Measurements from ENCODE around the gene CDK10. TPM values are rescaled to one million over a fixed set of nuclear protein-coding genes. Genes with fewer than 3 reads are reported as not detected.

CDK10 gene
- total and polyA plus RNA-seq, 8 donors, result 74.8 to 160 (median 105) TPM

DNA sequence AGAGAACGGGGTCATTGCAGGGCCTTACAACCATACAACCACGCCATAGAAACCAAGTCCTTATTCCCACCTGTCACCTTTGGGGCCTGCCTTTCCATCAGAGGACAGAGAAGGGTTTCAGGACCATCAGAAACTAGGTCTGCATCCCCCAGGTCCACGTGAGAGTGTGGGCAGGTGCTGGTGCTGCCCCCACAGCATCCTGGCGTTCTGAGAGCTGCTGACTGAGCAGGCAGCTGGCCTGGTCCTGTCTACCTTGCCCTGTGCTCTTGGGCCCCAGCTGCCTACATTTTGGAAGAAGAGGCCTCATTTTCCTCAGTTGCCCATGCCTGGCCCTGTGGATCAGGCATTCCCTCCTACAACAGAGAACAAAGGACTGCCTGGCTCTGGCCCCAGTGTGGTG, 56.5 kb downstream of the CDK10 start:
- H3K27me3 ChIP-seq, result no peaks in the 10 kb centered on the region
- H3K4me3 ChIP-seq, result no peak overlapping the region
- intact Hi-C loops (cut with DNase I), result loop anchor here in 1 of 2 donors (10.0 kb wide), 1 partner anchor 58 kb away; the partner anchor contains the start of gene CDK10
- H3K36me3 ChIP-seq, result peaks cover 0 to 84% of the 10 kb centered on the region in 2 donors
- no peaks in the 10 kb centered on the region for H3K9me3 ChIP-seq
- TF ChIP-seq, protein P1, sequence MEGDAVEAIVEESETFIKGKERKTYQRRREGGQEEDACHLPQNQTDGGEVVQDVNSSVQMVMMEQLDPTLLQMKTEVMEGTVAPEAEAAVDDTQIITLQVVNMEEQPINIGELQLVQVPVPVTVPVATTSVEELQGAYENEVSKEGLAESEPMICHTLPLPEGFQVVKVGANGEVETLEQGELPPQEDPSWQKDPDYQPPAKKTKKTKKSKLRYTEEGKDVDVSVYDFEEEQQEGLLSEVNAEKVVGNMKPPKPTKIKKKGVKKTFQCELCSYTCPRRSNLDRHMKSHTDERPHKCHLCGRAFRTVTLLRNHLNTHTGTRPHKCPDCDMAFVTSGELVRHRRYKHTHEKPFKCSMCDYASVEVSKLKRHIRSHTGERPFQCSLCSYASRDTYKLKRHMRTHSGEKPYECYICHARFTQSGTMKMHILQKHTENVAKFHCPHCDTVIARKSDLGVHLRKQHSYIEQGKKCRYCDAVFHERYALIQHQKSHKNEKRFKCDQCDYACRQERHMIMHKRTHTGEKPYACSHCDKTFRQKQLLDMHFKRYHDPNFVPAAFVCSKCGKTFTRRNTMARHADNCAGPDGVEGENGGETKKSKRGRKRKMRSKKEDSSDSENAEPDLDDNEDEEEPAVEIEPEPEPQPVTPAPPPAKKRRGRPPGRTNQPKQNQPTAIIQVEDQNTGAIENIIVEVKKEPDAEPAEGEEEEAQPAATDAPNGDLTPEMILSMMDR (IDR thresholded peaks at IDR 0.05), result no peak
- H3K27ac ChIP-seq, result no peak overlapping the region
- DNase-seq (no peak), ATAC-seq (no peak)
- no peaks in the 10 kb centered on the region for H3K4me1 ChIP-seq

DNA sequence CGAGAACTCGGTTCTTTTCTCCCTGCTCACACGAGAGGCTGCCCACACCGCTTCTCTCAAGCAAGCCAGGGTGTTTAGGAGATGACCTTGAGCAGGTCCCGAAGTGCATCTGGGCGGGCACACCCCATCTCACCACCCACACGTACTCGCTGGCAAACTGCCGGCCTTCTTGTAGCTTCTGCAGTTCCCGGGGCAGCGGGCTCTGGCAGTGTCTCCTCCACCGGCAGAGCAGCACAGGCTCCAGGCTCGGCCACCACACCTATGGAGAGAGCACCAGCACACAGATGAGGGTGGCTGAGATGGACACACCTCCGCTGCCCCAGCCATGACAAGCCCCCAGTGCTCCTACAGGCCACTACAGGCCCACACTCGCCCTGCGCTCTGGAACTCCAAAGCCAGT, 58.3 kb downstream of the CDK10 start:
- Histone ChIP-seq H3K36me3 (peaks cover 0 to 83% of the 10 kb centered on the region in 2 donors), H3K4me1 (peaks cover 0 to 7% of the 10 kb centered on the region in 2 donors), H3K9me3 (no peaks in the 10 kb centered on the region), H3K27me3 (no peaks in the 10 kb centered on the region), H3K4me3 (no peak overlapping the region), H3K27ac (no peak overlapping the region)
- TF ChIP-seq, protein P1 (IDR thresholded peaks at IDR 0.05), result no peak
- intact Hi-C loops (cut with DNase I), result loop anchor here in 1 of 2 donors (10.0 kb wide), 1 partner anchor 60 kb away; the partner anchor contains the start of gene CDK10
- ATAC-seq (no peak), DNase-seq (peak in 1 of 4 donors; percentile 69)

Other genes starting within 250 kb of the CDK10 start
- gene ANKRD11, start 196.1 kb upstream of the CDK10 start, total RNA-seq, result 100 to 1,000 TPM in 1 of 2 donors, 10 to 100 TPM in 1; 98.2 to 123 TPM
- 100 to 1,000 TPM in 2 of 6 donors, 10 to 100 TPM in 4; 90.7 to 120 (median 98.2) TPM for gene ANKRD11, start 196.1 kb upstream of the CDK10 start, polyA plus RNA-seq (ENCODE audit: insufficient read length in 6 of 6)
- 10 to 100 TPM; 79.3 to 79.5 TPM for gene SPG7, start 178.3 kb upstream of the CDK10 start, total RNA-seq
- gene SPG7, start 178.3 kb upstream of the CDK10 start, polyA plus RNA-seq (ENCODE audit: insufficient read length in 6 of 6), result 100 to 1,000 TPM; 113 to 148 (median 127) TPM
- 1,000 to 10,000 TPM; 1,639 to 1,736 TPM for gene RPL13, start 126.0 kb upstream of the CDK10 start, total RNA-seq
- gene RPL13, start 126.0 kb upstream of the CDK10 start, polyA plus RNA-seq (ENCODE audit: insufficient read length in 6 of 6), result 1,000 to 10,000 TPM; 2,163 to 3,194 (median 2,462) TPM
- gene CPNE7, start 110.9 kb upstream of the CDK10 start, total RNA-seq, result 1 to 10 TPM in 1 of 2 donors, under 1 TPM in 1; 0.50 to 1.3 TPM
- under 1 TPM in 5 of 6 donors, not detected in 1; 0.26 to 0.54 (median 0.35) TPM for gene CPNE7, start 110.9 kb upstream of the CDK10 start, polyA plus RNA-seq (ENCODE audit: insufficient read length in 6 of 6)
- 1 to 10 TPM in 1 of 2 donors, under 1 TPM in 1; 0.31 to 2.5 TPM for gene DPEP1, start 73.0 kb upstream of the CDK10 start, total RNA-seq
- 10 to 100 TPM in 2 of 6 donors, 1 to 10 TPM in 4; 5.9 to 10.4 (median 8.4) TPM for gene DPEP1, start 73.0 kb upstream of the CDK10 start, polyA plus RNA-seq (ENCODE audit: insufficient read length in 6 of 6)
- gene CHMP1A, start 29.0 kb upstream of the CDK10 start, total RNA-seq, result 10 to 100 TPM; 77.6 to 88.5 TPM
- 10 to 100 TPM; 60.8 to 91.5 (median 67.4) TPM for gene CHMP1A, start 29.0 kb upstream of the CDK10 start, polyA plus RNA-seq (ENCODE audit: insufficient read length in 6 of 6)
- gene SPATA33, start 28.9 kb upstream of the CDK10 start, total RNA-seq, result 10 to 100 TPM in 1 of 2 donors, 1 to 10 TPM in 1; 9.9 to 10.2 TPM
- 10 to 100 TPM; 12.7 to 15.7 (median 14.0) TPM for gene SPATA33, start 28.9 kb upstream of the CDK10 start, polyA plus RNA-seq (ENCODE audit: insufficient read length in 6 of 6)
- gene SPATA2L, start 15.0 kb downstream of the CDK10 start, total RNA-seq, result 10 to 100 TPM; 12.3 to 13.8 TPM
- 1 to 10 TPM; 2.4 to 6.1 (median 4.3) TPM for gene SPATA2L, start 15.0 kb downstream of the CDK10 start, polyA plus RNA-seq (ENCODE audit: insufficient read length in 6 of 6)
- gene VPS9D1, start 34.2 kb downstream of the CDK10 start, total RNA-seq, result 10 to 100 TPM; 14.3 to 19.0 TPM
- 10 to 100 TPM in 4 of 6 donors, 1 to 10 TPM in 2; 9.0 to 15.1 (median 11.6) TPM for gene VPS9D1, start 34.2 kb downstream of the CDK10 start, polyA plus RNA-seq (ENCODE audit: insufficient read length in 6 of 6)
- gene ZNF276, start 34.8 kb downstream of the CDK10 start, total RNA-seq, result 10 to 100 TPM; 22.1 to 28.1 TPM
- 10 to 100 TPM; 24.8 to 45.2 (median 35.9) TPM for gene ZNF276, start 34.8 kb downstream of the CDK10 start, polyA plus RNA-seq (ENCODE audit: insufficient read length in 6 of 6)
- 10 to 100 TPM; 17.1 to 25.9 TPM for gene FANCA, start 130.0 kb downstream of the CDK10 start, total RNA-seq
- 10 to 100 TPM; 25.8 to 42.3 (median 36.1) TPM for gene FANCA, start 130.0 kb downstream of the CDK10 start, polyA plus RNA-seq (ENCODE audit: insufficient read length in 6 of 6)
- 10 to 100 TPM in 1 of 2 donors, 1 to 10 TPM in 1; 9.1 to 12.3 TPM for gene SPIRE2, start 141.8 kb downstream of the CDK10 start, total RNA-seq
- 10 to 100 TPM; 10.8 to 23.9 (median 13.3) TPM for gene SPIRE2, start 141.8 kb downstream of the CDK10 start, polyA plus RNA-seq (ENCODE audit: insufficient read length in 6 of 6)
- 100 to 1,000 TPM; 148 to 165 TPM for gene TCF25, start 186.9 kb downstream of the CDK10 start, total RNA-seq
- 100 to 1,000 TPM; 147 to 189 (median 160) TPM for gene TCF25, start 186.9 kb downstream of the CDK10 start, polyA plus RNA-seq (ENCODE audit: insufficient read length in 6 of 6)
- 1 to 10 TPM; 3.5 to 3.9 TPM for gene MC1R, start 232.2 kb downstream of the CDK10 start, total RNA-seq
- 1 to 10 TPM; 2.9 to 5.0 (median 3.2) TPM for gene MC1R, start 232.2 kb downstream of the CDK10 start, polyA plus RNA-seq (ENCODE audit: insufficient read length in 6 of 6)
- gene TUBB3, start 236.7 kb downstream of the CDK10 start, total RNA-seq, result 10 to 100 TPM; 17.4 to 54.2 TPM
- 1 to 10 TPM; 2.7 to 9.6 (median 7.1) TPM for gene TUBB3, start 236.7 kb downstream of the CDK10 start, polyA plus RNA-seq (ENCODE audit: insufficient read length in 6 of 6)

All from left lung (tissue), 10 donors.